Measurements from ENCODE around the gene ZNF217. TPM values are rescaled to one million over a fixed set of nuclear protein-coding genes. Genes with fewer than 3 reads are reported as not detected.

ZNF217 gene
- total RNA-seq, 1 experiment from 2014 or later = 45.6 TPM

DNA sequence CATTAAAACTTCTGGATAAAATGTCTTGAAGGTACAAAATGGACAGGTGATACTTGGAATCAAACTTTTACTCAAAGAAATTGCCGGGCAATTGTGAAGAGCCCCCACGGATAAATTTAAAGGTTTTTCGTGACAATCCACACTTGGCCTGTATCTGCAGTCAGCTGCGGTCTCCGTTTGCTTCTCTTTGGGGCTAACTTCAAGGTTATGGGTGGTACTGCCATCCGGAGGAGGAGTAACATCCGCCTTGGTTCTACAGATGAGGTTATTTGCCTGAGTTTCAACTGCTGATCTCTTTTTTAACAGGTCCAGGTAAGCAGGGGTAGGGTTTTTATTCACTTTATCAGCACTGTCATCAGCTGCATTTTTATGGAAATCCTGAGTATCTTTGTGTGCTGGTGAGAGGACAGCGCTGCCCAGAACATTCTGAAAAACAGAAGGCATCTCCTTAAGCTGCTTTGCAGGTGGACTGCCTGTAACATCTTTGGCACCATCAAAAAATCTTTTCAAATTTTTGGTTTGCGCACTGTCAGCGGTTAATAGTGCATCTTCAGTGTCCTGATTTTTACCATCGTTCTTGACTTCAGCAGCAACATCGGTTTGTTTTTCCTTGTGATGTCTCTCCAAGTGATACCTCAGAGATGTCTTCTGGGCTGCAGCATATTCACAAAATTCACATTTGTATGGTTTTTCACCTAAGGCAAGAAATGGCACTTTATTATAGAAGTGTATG, 16.9 kb downstream of the ZNF217 start:
- Histone ChIP-seq H3K27ac (ENCODE audit: low read length) (no peak overlapping the region), H3K79me2 (ENCODE audit: low read length) (peaks cover 100% of the 10 kb centered on the region), H3K9me3 (ENCODE audit: low read length) (no peaks in the 10 kb centered on the region), H3K4me1 (ENCODE audit: insufficient read depth, low read length) (peaks cover 42% of the 10 kb centered on the region), H3K9ac (ENCODE audit: low read length) (no peak overlapping the region), H3K27me3 (ENCODE audit: low read length) (no peaks in the 10 kb centered on the region), H3F3A (ENCODE audit: low read length, unreplicated experiment) (peaks cover 22% of the 10 kb centered on the region), H3K9me2 (replicated peaks; ENCODE audit: low read length) (no peaks in the 10 kb centered on the region), H3K4me2 (ENCODE audit: low read length) (no peak overlapping the region), H3K4me3 (ENCODE audit: low read length) (no peak overlapping the region), H4K20me1 (ENCODE audit: low read length) (peaks cover 60% of the 10 kb centered on the region), H3K36me3 (ENCODE audit: low read depth, low read length) (peaks cover 79% of the 10 kb centered on the region), H2AFZ (ENCODE audit: low read length) (no peak overlapping the region)
- intact Hi-C loops (cut with micrococcal nuclease) = loop anchor here (5.0 to 10.0 kb wide), 2 partner anchors 161 to 628 kb away; partner anchors contain the start of gene PFDN4
- ChIA-PET CTCF (no interaction called here), POLR2A (ENCODE audit: unreplicated experiment) (no interaction called here)
- TF ChIP-seq EZH2phosphoT487 (IDR thresholded peaks at IDR 0.05; ENCODE audit: borderline replicate concordance, low read length) (no peak), EZH2 (IDR thresholded peaks at IDR 0.05; ENCODE audit: low read length, unreplicated experiment) (no peak)
- TF ChIP-seq, protein P1, sequence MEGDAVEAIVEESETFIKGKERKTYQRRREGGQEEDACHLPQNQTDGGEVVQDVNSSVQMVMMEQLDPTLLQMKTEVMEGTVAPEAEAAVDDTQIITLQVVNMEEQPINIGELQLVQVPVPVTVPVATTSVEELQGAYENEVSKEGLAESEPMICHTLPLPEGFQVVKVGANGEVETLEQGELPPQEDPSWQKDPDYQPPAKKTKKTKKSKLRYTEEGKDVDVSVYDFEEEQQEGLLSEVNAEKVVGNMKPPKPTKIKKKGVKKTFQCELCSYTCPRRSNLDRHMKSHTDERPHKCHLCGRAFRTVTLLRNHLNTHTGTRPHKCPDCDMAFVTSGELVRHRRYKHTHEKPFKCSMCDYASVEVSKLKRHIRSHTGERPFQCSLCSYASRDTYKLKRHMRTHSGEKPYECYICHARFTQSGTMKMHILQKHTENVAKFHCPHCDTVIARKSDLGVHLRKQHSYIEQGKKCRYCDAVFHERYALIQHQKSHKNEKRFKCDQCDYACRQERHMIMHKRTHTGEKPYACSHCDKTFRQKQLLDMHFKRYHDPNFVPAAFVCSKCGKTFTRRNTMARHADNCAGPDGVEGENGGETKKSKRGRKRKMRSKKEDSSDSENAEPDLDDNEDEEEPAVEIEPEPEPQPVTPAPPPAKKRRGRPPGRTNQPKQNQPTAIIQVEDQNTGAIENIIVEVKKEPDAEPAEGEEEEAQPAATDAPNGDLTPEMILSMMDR (conservative IDR thresholded peaks at IDR 0.05; ENCODE audit: low read depth, low read length) = no peak
- ATAC-seq = no peak
- no peak for DNase-seq
- BruUV-seq (replicated peaks) = no TSS peak

DNA sequence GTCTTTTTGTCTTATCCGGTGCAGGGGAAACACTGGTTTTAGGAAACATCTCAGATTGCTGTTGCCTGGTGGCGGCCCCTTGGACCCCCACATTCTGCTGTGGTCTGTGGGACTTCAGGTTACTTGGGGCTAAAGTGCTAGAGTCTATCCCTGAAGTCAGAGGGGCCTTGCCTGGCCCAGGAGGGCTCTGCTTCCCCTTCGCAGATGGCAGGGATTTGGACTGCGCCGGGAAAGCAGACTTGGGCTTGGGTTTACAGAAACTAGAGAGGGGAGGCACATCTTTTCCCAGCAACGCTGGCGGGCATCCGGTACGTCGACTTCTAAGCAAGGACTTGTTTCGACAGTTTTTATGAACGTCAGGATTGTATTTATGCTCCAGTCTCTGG, 17.5 kb downstream of the ZNF217 start:
- ChIA-PET POLR2A (ENCODE audit: unreplicated experiment) (no interaction called here), CTCF (no interaction called here)
- DNase-seq = no peak
- TF ChIP-seq EZH2 (IDR thresholded peaks at IDR 0.05; ENCODE audit: low read length, unreplicated experiment) (no peak), EZH2phosphoT487 (IDR thresholded peaks at IDR 0.05; ENCODE audit: borderline replicate concordance, low read length) (no peak)
- TF ChIP-seq, protein P1 (conservative IDR thresholded peaks at IDR 0.05; ENCODE audit: low read depth, low read length) = no peak
- Histone ChIP-seq H3K36me3 (ENCODE audit: low read depth, low read length) (peaks cover 77% of the 10 kb centered on the region), H4K20me1 (ENCODE audit: low read length) (peaks cover 64% of the 10 kb centered on the region), H3K4me2 (ENCODE audit: low read length) (no peak overlapping the region), H3K27me3 (ENCODE audit: low read length) (no peaks in the 10 kb centered on the region), H2AFZ (ENCODE audit: low read length) (no peak overlapping the region), H3K27ac (ENCODE audit: low read length) (no peak overlapping the region), H3F3A (ENCODE audit: low read length, unreplicated experiment) (peaks cover 21% of the 10 kb centered on the region), H3K9me2 (replicated peaks; ENCODE audit: low read length) (no peaks in the 10 kb centered on the region), H3K4me3 (ENCODE audit: low read length) (no peak overlapping the region), H3K9ac (ENCODE audit: low read length) (no peak overlapping the region), H3K9me3 (ENCODE audit: low read length) (no peaks in the 10 kb centered on the region), H3K4me1 (ENCODE audit: insufficient read depth, low read length) (peaks cover 36% of the 10 kb centered on the region), H3K79me2 (ENCODE audit: low read length) (peaks cover 99% of the 10 kb centered on the region)
- intact Hi-C loops (cut with micrococcal nuclease) = loop anchor here (5.0 to 10.0 kb wide), 2 partner anchors 161 to 629 kb away; partner anchors contain the start of gene PFDN4
- no peak for ATAC-seq
- BruUV-seq (replicated peaks) = no TSS peak

All from PC-3 (cell line).